H1 (cell line): ENCODE measurements around the gene CCNYL1. TPM values are rescaled to one million over a fixed set of nuclear protein-coding genes. Genes with fewer than 3 reads are reported as not detected.

Experiments used
- CTCF ChIA-PET: fragments of 300-600 bp; sonication (Branson Sonifier 250); formaldehyde crosslinking; loops from one replicate; lab custom pipeline; 2021; ENCODE audit not compliant: partially characterized antibody; lab: Charles Lee
- POLR2A ChIA-PET: fragments of 300-600 bp; sonication (Branson Sonifier 250); formaldehyde crosslinking; loops from one replicate; lab custom pipeline; 2021; ENCODE audit warnings: inconsistent platforms; ENCODE audit not compliant: partially characterized antibody; lab: Charles Lee
- DNase-seq, 2 experiments: peaks; one replicate each; pipeline versions ENCODE4 v3.0.0 to v3.0.0-alpha.2; 2010 to 2022; ENCODE audit warnings: low spot score in 2 of 2, low read depth in 1 of 2, mixed read lengths in 1 of 2
- FAIRE-seq: peaks from 2 replicates; lab custom pipeline; 2011; peaks lifted over from hg19 to GRCh38; lab: Jason Lieb, UNC
- H2AFZ ChIP-seq: 2 replicates; pipeline ENCODE4 v1.8.1; 2012; ENCODE audit warnings: low read length, inconsistent platforms
- H2AK5ac ChIP-seq: 2 replicates; pipeline ENCODE4 v1.6.1; 2013; ENCODE audit warnings: low read depth, low read length
- H2BK120ac ChIP-seq: replicated peaks from 2 replicates; pipeline ENCODE3; 2013; ENCODE audit warnings: low read depth, low read length, inconsistent platforms
- H2BK12ac ChIP-seq: 2 replicates; pipeline ENCODE4 v1.6.1; 2013; ENCODE audit warnings: low read depth, low read length
- H2BK15ac ChIP-seq: 2 replicates; pipeline ENCODE4 v1.6.1; 2013; ENCODE audit warnings: low read length
- H2BK20ac ChIP-seq: 2 replicates; pipeline ENCODE4 v1.6.1; 2013; ENCODE audit warnings: low read length
- H2BK5ac ChIP-seq: 2 replicates; pipeline ENCODE4 v1.6.1; 2013; ENCODE audit warnings: low read depth, low read length
- H3K14ac ChIP-seq: 2 replicates; pipeline ENCODE4 v1.6.1; 2013; ENCODE audit warnings: inconsistent platforms; ENCODE audit not compliant: insufficient read length
- H3K18ac ChIP-seq: 2 replicates; pipeline ENCODE4 v1.6.1; 2013; ENCODE audit warnings: low read length; ENCODE audit errors: extremely low read depth
- H3K23ac ChIP-seq: 2 replicates; pipeline ENCODE4 v1.6.1; 2013; ENCODE audit warnings: inconsistent platforms; ENCODE audit not compliant: insufficient read length
- H3K23me2 ChIP-seq: 2 replicates; pipeline ENCODE4 v1.6.1; 2013; ENCODE audit warnings: low read depth, low read length
- H3K27ac ChIP-seq: 2 replicates; pipeline ENCODE4 v1.6.1; 2011; ENCODE audit warnings: low read depth, low read length, inconsistent platforms
- H3K27me3 ChIP-seq, 4 experiments: replicated peaks in 1 of 4; 1 replicate in 1 of 4; 2 replicates in 3 of 4; pipeline versions ENCODE4 v1.6.1 to v1.8.1; 2011 to 2013; ENCODE audit warnings: low read length in 3 of 4, mild to moderate bottlenecking in 3 of 4, inconsistent platforms in 2 of 4, mixed read lengths in 2 of 4, moderate library complexity in 1 of 4; ENCODE audit not compliant: control insufficient read depth in 3 of 4, insufficient read depth in 3 of 4; ENCODE audit errors: extremely low read depth in 1 of 4
- H3K36me3 ChIP-seq, 4 experiments: 2 replicates each; pipeline versions ENCODE4 v1.6.1 to v1.8.1; 2011 to 2013; ENCODE audit warnings: mild to moderate bottlenecking in 4 of 4, low read length in 3 of 4, moderate library complexity in 2 of 4, control low read depth in 1 of 4, inconsistent platforms in 1 of 4; ENCODE audit not compliant: insufficient read depth in 4 of 4, control insufficient read depth in 2 of 4
- H3K4ac ChIP-seq: replicated peaks from 2 replicates; pipeline ENCODE3; 2013; ENCODE audit warnings: low read length, low read depth, mixed read lengths, inconsistent platforms; ENCODE audit not compliant: insufficient read length
- H3K4me1 ChIP-seq, 4 experiments: replicated peaks in 1 of 4; 1 replicate in 1 of 4; 2 replicates in 3 of 4; pipeline versions ENCODE4 v1.6.1 to v1.8.1; 2011 to 2013; ENCODE audit warnings: low read length in 3 of 4, inconsistent platforms in 2 of 4, mixed read lengths in 1 of 4; ENCODE audit not compliant: insufficient read depth in 4 of 4, control insufficient read depth in 3 of 4
- H3K4me2 ChIP-seq, 2 experiments: 2 replicates each; pipeline versions ENCODE4 v1.6.1 to v1.8.1; 2011 to 2013; ENCODE audit warnings: low read depth in 2 of 2, low read length in 2 of 2, control low read depth in 1 of 2, inconsistent platforms in 1 of 2, mild to moderate bottlenecking in 1 of 2; ENCODE audit not compliant: insufficient read depth in 1 of 2
- H3K4me3 ChIP-seq, 4 experiments: fragments of 200-600, 300-600 bp in 1 of 4; sonication (generic), shearing (Covaris generic), sonication (Bioruptor Twin) in 1 of 4; 2 replicates each; pipeline versions ENCODE4 v1.5.1 to v1.8.1; 2011 to 2016; ENCODE audit warnings: low read length in 4 of 4, low read depth in 3 of 4, control low read depth in 2 of 4, inconsistent platforms in 2 of 4, mild to moderate bottlenecking in 2 of 4, mixed read lengths in 1 of 4, moderate library complexity in 1 of 4; ENCODE audit not compliant: insufficient read depth in 2 of 4; ENCODE audit errors: extremely low read depth in 1 of 4
- H3K56ac ChIP-seq: replicated peaks from 2 replicates; pipeline ENCODE3; 2013; ENCODE audit warnings: low read depth, mild to moderate bottlenecking, mixed read lengths, low read length, inconsistent platforms; ENCODE audit not compliant: insufficient read length
- H3K79me1 ChIP-seq: 2 replicates; pipeline ENCODE4 v1.6.1; 2013; ENCODE audit warnings: low read depth, low read length, control low read depth
- H3K79me2 ChIP-seq, 2 experiments: 2 replicates each; pipeline versions ENCODE4 v1.6.1 to v1.8.1; 2012 to 2013; ENCODE audit warnings: low read length in 2 of 2, mild to moderate bottlenecking in 2 of 2, inconsistent platforms in 1 of 2; ENCODE audit not compliant: insufficient read depth in 2 of 2, control insufficient read depth in 1 of 2
- H3K9ac ChIP-seq, 4 experiments: replicated peaks in 1 of 4; 1 replicate in 1 of 4; 2 replicates in 3 of 4; pipeline versions ENCODE4 v1.6.1 to v1.8.1; 2011 to 2013; ENCODE audit warnings: low read depth in 3 of 4, low read length in 3 of 4, control low read depth in 2 of 4, mild to moderate bottlenecking in 2 of 4, moderate library complexity in 2 of 4, inconsistent platforms in 1 of 4; ENCODE audit errors: extremely low read depth in 1 of 4
- H3K9me3 ChIP-seq, 2 experiments: 2 replicates each; pipeline versions ENCODE4 v1.6.1 to v1.8.1; 2012 to 2013; ENCODE audit warnings: mild to moderate bottlenecking in 2 of 2, moderate library complexity in 2 of 2, control low read depth in 1 of 2, inconsistent platforms in 1 of 2, low read depth in 1 of 2, low read length in 1 of 2, mixed read lengths in 1 of 2; ENCODE audit not compliant: insufficient read depth in 2 of 2
- H4K20me1 ChIP-seq, 2 experiments: replicated peaks in 1 of 2; 2 replicates each; pipeline versions ENCODE3 to v1.8.1; 2011 to 2013; ENCODE audit warnings: inconsistent platforms in 2 of 2, low read length in 2 of 2, mild to moderate bottlenecking in 1 of 2; ENCODE audit not compliant: insufficient read depth in 2 of 2, control insufficient read depth in 1 of 2
- H4K5ac ChIP-seq: 2 replicates; pipeline ENCODE4 v1.6.1; 2013; ENCODE audit warnings: low read length, low read depth, mixed read lengths, inconsistent platforms; ENCODE audit not compliant: insufficient read length
- H4K8ac ChIP-seq: 2 replicates; pipeline ENCODE4 v1.8.0; 2013; ENCODE audit warnings: mild to moderate bottlenecking, moderate library complexity, low read length, inconsistent platforms; ENCODE audit not compliant: insufficient read depth; ENCODE audit errors: extremely low read depth
- H4K91ac ChIP-seq: replicated peaks from 2 replicates; pipeline ENCODE3; 2013; ENCODE audit warnings: low read length, mixed read lengths, inconsistent platforms; ENCODE audit not compliant: insufficient read length
- CBX8 ChIP-seq: fragments of 300-800, 300-1000 bp; sonication (generic); IDR thresholded peaks from 2 replicates; pipeline ENCODE4 v1.7.1; 2016; ENCODE audit warnings: low read depth, low read length, borderline replicate concordance
- CHD2 ChIP-seq: IDR thresholded peaks from 2 replicates; pipeline ENCODE4 v1.6.1; 2012; ENCODE audit warnings: low read length, improper control_type of control experiment
- FOSL1 ChIP-seq: IDR thresholded peaks from 2 replicates; pipeline ENCODE4 v1.6.1; 2011; ENCODE audit warnings: mild to moderate bottlenecking, low read depth, low read length, moderate library complexity; ENCODE audit not compliant: insufficient read depth
- MAFK ChIP-seq: IDR thresholded peaks from 2 replicates; pipeline ENCODE4 v1.6.1; 2012; ENCODE audit warnings: low read depth, mild to moderate bottlenecking, improper control_type of control experiment, low read length
- RBBP5 ChIP-seq: IDR thresholded peaks from 2 replicates; pipeline ENCODE4 v1.7.1; 2012; ENCODE audit warnings: low read depth, mild to moderate bottlenecking, inconsistent platforms, low read length, moderate library complexity, borderline replicate concordance
- SUZ12 ChIP-seq: fragments of 200-600 bp; sonication (generic); IDR thresholded peaks from 2 replicates; pipeline ENCODE4 v1.6.1; 2012; ENCODE audit warnings: mild to moderate bottlenecking, inconsistent platforms, low read length, moderate library complexity, mixed read lengths
- TAF1 ChIP-seq: IDR thresholded peaks from 2 replicates; pipeline ENCODE4 v1.6.1; 2011; ENCODE audit warnings: mild to moderate bottlenecking, low read depth, low read length
- TEAD4 ChIP-seq: IDR thresholded peaks from 2 replicates; pipeline ENCODE4 v1.6.1; 2012; ENCODE audit warnings: low read depth, low read length, inconsistent platforms, mixed read lengths
- WGBS, 2 experiments: shearing (Covaris generic) in 1 of 2; methylation state at CpG; one replicate each; pipeline versions ENCODE4 v1.1.6 to v1.1.7; 2013 to 2015; ENCODE audit warnings: low lambda C conversion rate in 2 of 2, mixed read lengths in 2 of 2, inconsistent platforms in 1 of 2, low coverage in 1 of 2, missing lambda C conversion rate in 1 of 2; ENCODE audit not compliant: insufficient replicate concordance in 2 of 2, insufficient coverage in 1 of 2, insufficient read length in 1 of 2; ENCODE audit errors: extremely low coverage in 1 of 2, missing lambda C conversion rate in 1 of 2; 5-methylcytosine and 5-hydroxymethylcytosine counted together
- polyA plus RNA-seq, 7 experiments: library from polyadenylated mRNA; depleted of rRNA in 3 of 7; stranded (reverse) in 5 of 7; unstranded in 2 of 7; fragments of >200 nt in 5 of 7; fragments of 200-250 nt in 2 of 7; gene quantifications; 1 replicate in 5 of 7; 2 replicates in 1 of 7; 4 replicates in 1 of 7; pipeline versions ENCODE4 v1.2.1 to v1.2.3, GENCODE V29; 2011 to 2013; ENCODE audit warnings: missing spikeins in 2 of 7, mixed read lengths in 2 of 7
- total RNA-seq: library from RNA; stranded (reverse); fragmentation: NEBNext Ultra II Directional; extraction: Animal tissue kit (Norgen Biotek cat#: 25700); gene quantifications from 2 replicates; pipeline ENCODE4 v1.2.1, GENCODE V29; 2021
- TF ChIP-seq, protein P1 (sequence below), 3 experiments: IDR thresholded peaks; 1 replicate in 2 of 3; 2 replicates in 1 of 3; pipeline versions ENCODE4 v1.5.1 to v1.6.1; 2011; ENCODE audit warnings: low read length in 3 of 3, mild to moderate bottlenecking in 3 of 3, inconsistent platforms in 2 of 3, low read depth in 1 of 3, moderate library complexity in 1 of 3; ENCODE audit not compliant: insufficient read depth in 1 of 3; ENCODE audit errors: control extremely low read depth in 1 of 3

The CCNYL1 gene
- total and polyA plus RNA-seq, 2 of the 8 experiments (the other 6 are each of a cell fraction or from before 2014, with no cell fraction given) = 13.3 to 35.4 TPM

DNA sequence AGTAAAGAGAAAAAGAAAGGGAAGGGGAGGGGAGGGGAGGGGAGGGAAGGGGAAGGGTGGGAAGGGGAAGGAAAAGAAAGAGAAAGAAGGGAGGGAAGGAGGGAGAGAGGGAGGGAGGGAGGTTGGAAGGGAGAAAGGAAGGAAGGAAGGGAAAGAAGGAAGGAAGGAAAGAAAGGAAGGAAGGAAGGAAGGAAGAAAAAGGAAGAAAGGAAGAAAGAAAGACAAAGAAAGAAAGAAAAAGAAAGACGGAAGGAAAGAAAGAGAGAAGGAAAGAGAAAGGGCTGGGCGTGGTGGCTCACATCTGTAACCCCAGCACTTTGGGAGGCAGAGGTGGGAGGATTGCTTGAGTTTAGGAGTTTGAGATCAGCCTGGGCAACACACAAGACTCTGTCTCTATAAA, 24.6 kb upstream of the CCNYL1 start:
- Histone ChIP-seq H4K91ac (no peak overlapping the region), H3K23ac (no peak overlapping the region), H3K79me1 (no peaks in the 10 kb centered on the region), H3K36me3 (no peaks in the 10 kb centered on the region), H2BK12ac (no peak overlapping the region), H3K79me2 (no peaks in the 10 kb centered on the region), H4K20me1 (no peaks in the 10 kb centered on the region), H3K4me3 (no peak overlapping the region), H2BK15ac (no peak overlapping the region), H2BK20ac (no peak overlapping the region), H2BK120ac (no peak overlapping the region), H2BK5ac (no peak overlapping the region), H3K9me3 (no peaks in the 10 kb centered on the region), H3K4me2 (no peak overlapping the region), H3K4me1 (no peaks in the 10 kb centered on the region), H4K8ac (no peak overlapping the region), H4K5ac (no peak overlapping the region), H3K18ac (no peak overlapping the region), H3K56ac (no peak overlapping the region), H2AFZ (0 out of 2 replicates have a peak overlapping the region, but pooled peaks have one; percentile 17), H3K14ac (no peak overlapping the region), H3K27ac (no peak overlapping the region), H3K9ac (no peak overlapping the region), H2AK5ac (no peak overlapping the region), H3K4ac (no peak overlapping the region), H3K27me3 (no peaks in the 10 kb centered on the region), H3K23me2 (no peaks in the 10 kb centered on the region)
- FAIRE-seq = no peak
- CTCF ChIA-PET = interaction anchor here (0.6 to 1.5 kb wide), 2 partner anchors 9 to 20 kb away, joined by 4 read pairs; no protein-coding TSS in a partner anchor
- TF ChIP-seq TAF1 (no peak), CHD2 (no peak), MAFK (no peak), TEAD4 (no peak), CBX8 (no peak), SUZ12 (no peak), FOSL1 (no peak), RBBP5 (no peak)
- TF ChIP-seq, protein P1, sequence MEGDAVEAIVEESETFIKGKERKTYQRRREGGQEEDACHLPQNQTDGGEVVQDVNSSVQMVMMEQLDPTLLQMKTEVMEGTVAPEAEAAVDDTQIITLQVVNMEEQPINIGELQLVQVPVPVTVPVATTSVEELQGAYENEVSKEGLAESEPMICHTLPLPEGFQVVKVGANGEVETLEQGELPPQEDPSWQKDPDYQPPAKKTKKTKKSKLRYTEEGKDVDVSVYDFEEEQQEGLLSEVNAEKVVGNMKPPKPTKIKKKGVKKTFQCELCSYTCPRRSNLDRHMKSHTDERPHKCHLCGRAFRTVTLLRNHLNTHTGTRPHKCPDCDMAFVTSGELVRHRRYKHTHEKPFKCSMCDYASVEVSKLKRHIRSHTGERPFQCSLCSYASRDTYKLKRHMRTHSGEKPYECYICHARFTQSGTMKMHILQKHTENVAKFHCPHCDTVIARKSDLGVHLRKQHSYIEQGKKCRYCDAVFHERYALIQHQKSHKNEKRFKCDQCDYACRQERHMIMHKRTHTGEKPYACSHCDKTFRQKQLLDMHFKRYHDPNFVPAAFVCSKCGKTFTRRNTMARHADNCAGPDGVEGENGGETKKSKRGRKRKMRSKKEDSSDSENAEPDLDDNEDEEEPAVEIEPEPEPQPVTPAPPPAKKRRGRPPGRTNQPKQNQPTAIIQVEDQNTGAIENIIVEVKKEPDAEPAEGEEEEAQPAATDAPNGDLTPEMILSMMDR (IDR thresholded peaks at IDR 0.05; ENCODE audit: control extremely low read depth in 1 of 3, insufficient read depth in 1 of 3, low read depth in 1 of 3, low read length in 3 of 3) = no peak
- WGBS, 2 experiments = 29% methylated on average over 1 of the region's 2 CpGs; no CpG with 5 or more reads in 1 of the 2 experiments
- DNase-seq = no peak
- POLR2A ChIA-PET = interaction anchor here (1.5 kb wide), 1 partner anchor 12 kb away, joined by 3 read pairs; no protein-coding TSS in a partner anchor
